H1 (cell line): Measurements from ENCODE around the gene ABCC4.

Experiments used
- CEBPB ChIP-seq: IDR thresholded peaks from 2 replicates; pipeline ENCODE4 v1.6.1; 2012; ENCODE audit warnings: low read depth, low read length
- CTCF ChIP-seq, 3 experiments: IDR thresholded peaks; 1 replicate in 2 of 3; 2 replicates in 1 of 3; pipeline versions ENCODE4 v1.5.1 to v1.6.1; 2011; ENCODE audit warnings: low read length in 3 of 3, mild to moderate bottlenecking in 3 of 3, inconsistent platforms in 2 of 3, low read depth in 1 of 3, moderate library complexity in 1 of 3; ENCODE audit not compliant: insufficient read depth in 1 of 3; ENCODE audit errors: control extremely low read depth in 1 of 3
- EZH2 ChIP-seq: fragments of 200-600 bp; sonication (generic); IDR thresholded peaks from 2 replicates; pipeline ENCODE4 v1.7.1; 2012; ENCODE audit warnings: low read depth, mild to moderate bottlenecking, moderate library complexity, low read length, inconsistent platforms; ENCODE audit not compliant: severe bottlenecking
- POLR2A ChIP-seq, 2 experiments: IDR thresholded peaks; 1 replicate in 1 of 2; 2 replicates in 1 of 2; pipeline ENCODE4 v1.6.1; 2011; ENCODE audit warnings: low read depth in 2 of 2, low read length in 2 of 2, mild to moderate bottlenecking in 2 of 2; ENCODE audit errors: control extremely low read depth in 1 of 2
- RAD21 ChIP-seq, 2 experiments: IDR thresholded peaks in 1 of 2; conservative IDR thresholded peaks in 1 of 2; 2 replicates each; pipeline ENCODE4 v1.6.1; 2011; ENCODE audit warnings: low read depth in 2 of 2, low read length in 2 of 2, improper control_type of control experiment in 1 of 2, inconsistent platforms in 1 of 2, mild to moderate bottlenecking in 1 of 2, moderate library complexity in 1 of 2
- SIN3A ChIP-seq, 2 experiments: IDR thresholded peaks in 1 of 2; conservative IDR thresholded peaks in 1 of 2; 2 replicates each; pipeline ENCODE4 v1.6.1; 2011 to 2012; ENCODE audit warnings: low read length in 2 of 2, improper control_type of control experiment in 1 of 2, low read depth in 1 of 2, mild to moderate bottlenecking in 1 of 2
- SP4 ChIP-seq: IDR thresholded peaks from 2 replicates; pipeline ENCODE4 v1.6.1; 2012; ENCODE audit warnings: low read length, inconsistent platforms
- TAF1 ChIP-seq: IDR thresholded peaks from 2 replicates; pipeline ENCODE4 v1.6.1; 2011; ENCODE audit warnings: mild to moderate bottlenecking, low read depth, low read length
- USF2 ChIP-seq: IDR thresholded peaks from 2 replicates; pipeline ENCODE4 v1.6.1; 2011; ENCODE audit warnings: low read length, improper control_type of control experiment

GRCh38 chr13:95229855-95230254, 71.4 kb downstream of the ABCC4 start:
- TF ChIP-seq USF2, result no peak
- TF ChIP-seq CEBPB, result no peak
- no peak for TF ChIP-seq SIN3A (conservative IDR thresholded peaks at IDR 0.05 in 1 of 2, IDR thresholded peaks at IDR 0.05 in 1 of 2; ENCODE audit: low read depth in 1 of 2, low read length in 2 of 2)
- TF ChIP-seq RAD21 (IDR thresholded peaks at IDR 0.05 in 1 of 2, conservative IDR thresholded peaks at IDR 0.05 in 1 of 2; ENCODE audit: low read depth in 2 of 2, low read length in 2 of 2), result no peak
- TF ChIP-seq CTCF (IDR thresholded peaks at IDR 0.05; ENCODE audit: control extremely low read depth in 1 of 3, insufficient read depth in 1 of 3, low read depth in 1 of 3, low read length in 3 of 3), result no peak
- TF ChIP-seq POLR2A (IDR thresholded peaks at IDR 0.05; ENCODE audit: control extremely low read depth in 1 of 2, low read depth in 2 of 2, low read length in 2 of 2), result no peak
- no peak for TF ChIP-seq TAF1
- TF ChIP-seq EZH2, result no peak
- no peak for TF ChIP-seq SP4
